ENCODE results near the gene NKX1-2.

GRCh38 chr10:124482236-124482800 is 32.5 kb upstream of the NKX1-2 start:
- TF ChIP-seq CTCF (IDR thresholded peaks at IDR 0.05) (no peak), POLR2A (IDR thresholded peaks at IDR 0.05) (no peak)
